Measurements from ENCODE around the gene OR14J1. TPM values are rescaled to one million over a fixed set of nuclear protein-coding genes. Genes with fewer than 3 reads are reported as not detected.
"Not testable (repeated sequence)": the region's sequence is repeated elsewhere in the genome, so short reads cannot be mapped to it uniquely, and the experiment has no call there.

OR14J1 gene
- polyA plus RNA-seq (ENCODE audit: insufficient read length in 3 of 3) = under 1 TPM; 0.06 to 0.12 (median 0.11) TPM
- long read RNA-seq, donor 1 = 0 reads
- long read RNA-seq, donor 2 = 0 reads
- long read RNA-seq, donor 3 = 0 reads
- long read RNA-seq, donor 4 = 0 reads
- long read RNA-seq, donor 5 = 0 reads
- long read RNA-seq, donor 6 = 0 reads
- long read RNA-seq, donor 7 = 0 reads
- long read RNA-seq, donor 8 = 0 reads
- long read RNA-seq, donor 9 = 0 reads
- long read RNA-seq, donor 10 = 0 reads
- long read RNA-seq, donor 11 = 0 reads
- long read RNA-seq, donor 12 = 0 reads
- long read RNA-seq, donor 13 = 0 reads
- long read RNA-seq, donor 14 = 0 reads
- long read RNA-seq, donor 15 = 0 reads
- long read RNA-seq, donor 16 = 0 reads

GRCh38 chr6:29301316-29301715 is at the start of gene OR14J1:
Gene OR14J1 (plus strand): TSS chr6:29301701. CDS start chr6:29306690, 4,989 bp downstream.
- DNase-seq (ENCODE audit: extremely low read depth in 1 of 11, low read depth in 9 of 11, low spot score in 4 of 11) = no peak

- DNase-seq (ENCODE audit: extremely low read depth in 1 of 11, low read depth in 9 of 11, low spot score in 4 of 11) = no peak
Measured at GRCh38 chr6:29251736-29252135, 49.8 kb upstream of the OR14J1 start.

DNA sequence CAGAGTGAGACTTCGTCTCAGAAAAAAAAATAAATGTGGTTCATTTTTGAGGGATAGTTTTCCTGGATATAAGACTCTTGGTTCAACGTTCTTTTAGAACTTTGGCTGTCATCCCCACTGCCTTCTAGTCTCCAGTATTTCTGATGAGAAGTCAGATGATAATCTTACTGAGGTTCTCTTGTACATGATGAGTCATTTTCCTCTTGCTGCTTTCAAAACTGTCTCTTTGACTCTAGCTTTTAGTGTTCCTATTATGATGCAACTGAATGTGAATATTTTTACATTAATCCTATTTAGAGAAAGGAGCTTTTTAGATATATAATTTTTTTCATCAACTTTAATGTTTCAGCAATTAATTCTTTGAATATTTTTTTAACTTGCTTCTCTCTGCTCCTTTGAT is 46.0 kb upstream of the OR14J1 start:
- no peak for DNase-seq (ENCODE audit: extremely low read depth in 1 of 11, low read depth in 9 of 11, low spot score in 4 of 11)

- no peak for DNase-seq (ENCODE audit: extremely low read depth in 1 of 11, low read depth in 9 of 11, low spot score in 4 of 11)
Measured at GRCh38 chr6:29259721-29260120, 41.8 kb upstream of the OR14J1 start.

DNA sequence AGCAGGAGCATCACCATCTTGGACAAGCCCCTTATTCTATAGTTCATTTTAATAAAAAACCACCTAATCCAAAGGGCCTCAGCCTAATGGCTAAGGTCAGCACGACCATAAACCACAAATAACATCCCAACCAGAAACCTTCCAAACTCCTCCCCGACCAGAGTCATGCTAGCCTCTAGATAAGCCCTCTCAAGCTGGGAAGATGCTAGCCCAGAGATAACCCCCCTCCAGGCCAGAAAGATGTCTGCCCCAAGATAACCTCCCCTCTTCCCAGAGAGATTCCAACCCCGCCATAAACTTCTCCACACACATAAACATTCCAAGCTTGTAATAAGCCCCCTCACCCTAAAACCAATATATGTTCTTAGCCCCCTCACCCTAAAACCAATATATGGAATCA is 38.5 kb upstream of the OR14J1 start:
- no peak for DNase-seq (ENCODE audit: extremely low read depth in 1 of 11, low read depth in 9 of 11, low spot score in 4 of 11)

DNA sequence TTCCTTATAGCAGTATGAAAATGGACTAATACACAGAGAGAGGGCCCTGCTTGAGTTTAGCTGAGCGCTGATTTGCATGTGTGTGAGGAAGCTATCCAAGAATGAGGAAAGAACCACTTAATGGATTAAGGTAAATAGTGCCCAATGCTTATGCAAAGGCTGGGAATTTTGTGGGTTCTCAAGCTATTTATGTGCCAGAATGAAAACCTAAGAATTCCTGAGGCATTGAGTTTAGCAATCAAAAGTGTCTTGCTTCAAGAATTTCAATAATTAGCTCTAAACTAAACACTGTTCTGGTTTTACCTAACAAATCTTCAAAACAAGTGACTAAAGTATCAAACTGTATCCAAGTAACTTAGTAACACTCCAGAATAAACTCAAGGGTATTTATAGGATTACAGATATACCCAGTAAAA is 7.0 kb upstream of the OR14J1 start:
- no peak for DNase-seq (ENCODE audit: extremely low read depth in 1 of 11, low read depth in 9 of 11, low spot score in 4 of 11)

- DNase-seq (ENCODE audit: extremely low read depth in 1 of 11, low read depth in 9 of 11, low spot score in 4 of 11) = no peak
Measured at GRCh38 chr6:29295181-29295585, 6.3 kb upstream of the OR14J1 start.

- no peak for DNase-seq (ENCODE audit: extremely low read depth in 1 of 11, low read depth in 9 of 11, low spot score in 4 of 11)
Measured at GRCh38 chr6:29295623-29296022, 5.9 kb upstream of the OR14J1 start.

DNA sequence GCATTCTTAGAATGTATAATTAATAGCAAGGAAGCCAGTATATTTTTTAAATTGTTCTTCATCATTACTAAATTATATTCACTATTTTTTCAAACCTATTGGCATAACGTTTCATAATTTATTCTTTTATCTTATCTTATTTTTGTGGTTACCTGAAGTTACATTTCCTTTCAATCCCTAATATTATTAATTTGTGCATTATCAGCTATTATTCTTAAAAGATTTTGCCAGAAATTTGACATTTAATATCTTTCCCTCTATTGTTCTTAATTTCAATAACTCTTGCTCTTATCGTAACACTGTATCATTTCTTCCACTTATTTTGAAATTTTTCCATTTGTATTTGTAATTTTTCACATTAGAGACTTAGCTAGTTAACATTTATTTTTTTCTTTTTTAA is 18.4 kb downstream of the OR14J1 start:
- DNase-seq (ENCODE audit: extremely low read depth in 1 of 11, low read depth in 9 of 11, low spot score in 4 of 11) = no peak

GRCh38 chr6:29323332-29323731 is 21.8 kb downstream of the OR14J1 start:
- not testable (repeated sequence) for DNase-seq (ENCODE audit: extremely low read depth in 1 of 11, low read depth in 9 of 11, low spot score in 4 of 11)

GRCh38 chr6:29325777-29326176 is 24.3 kb downstream of the OR14J1 start:
- no peak for DNase-seq (ENCODE audit: extremely low read depth in 1 of 11, low read depth in 9 of 11, low spot score in 4 of 11)

- no peak for DNase-seq (ENCODE audit: extremely low read depth in 1 of 11, low read depth in 9 of 11, low spot score in 4 of 11)
Measured at GRCh38 chr6:29332676-29333075, 31.2 kb downstream of the OR14J1 start.

DNA sequence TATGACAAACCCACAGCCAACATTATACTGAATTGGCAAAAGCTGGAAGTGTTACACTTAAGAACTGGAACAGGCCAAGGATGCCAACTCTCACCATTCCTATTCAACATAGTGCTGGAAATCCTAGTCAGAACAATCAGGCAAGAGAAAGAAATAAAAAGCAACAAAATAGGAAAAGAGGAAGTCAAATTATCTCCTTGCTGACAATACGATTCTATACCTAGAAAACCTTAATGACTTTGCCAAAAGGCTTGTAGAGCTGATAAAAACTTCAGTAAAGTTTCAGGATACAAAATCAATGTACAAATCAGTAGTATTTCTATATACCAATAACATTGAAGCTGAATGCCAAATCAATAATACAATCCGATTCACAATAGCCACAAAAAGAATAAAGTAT is 34.8 kb downstream of the OR14J1 start:
- no peak for DNase-seq (ENCODE audit: extremely low read depth in 1 of 11, low read depth in 9 of 11, low spot score in 4 of 11)

GRCh38 chr6:29345380-29345779 is 43.9 kb downstream of the OR14J1 start:
- DNase-seq (ENCODE audit: extremely low read depth in 1 of 11, low read depth in 9 of 11, low spot score in 4 of 11) = no peak

DNA sequence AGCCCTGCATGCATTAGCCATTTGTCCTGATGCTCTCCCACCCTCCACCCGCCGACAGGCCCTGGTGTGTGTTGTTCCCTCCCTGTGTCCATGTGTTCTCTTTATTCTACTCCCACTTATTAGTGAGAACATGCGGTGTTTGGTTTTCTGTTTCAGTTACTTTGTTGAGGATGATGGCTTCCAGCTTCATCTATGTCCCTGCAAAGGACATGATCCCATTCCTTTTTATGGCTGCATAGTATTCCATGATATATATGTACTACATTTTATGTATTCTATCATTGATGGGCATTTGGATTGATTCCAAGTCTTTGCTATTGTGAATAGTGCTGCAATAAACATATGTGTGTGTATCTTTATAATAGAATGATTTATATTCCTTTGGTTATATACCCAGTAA is 47.8 kb downstream of the OR14J1 start:
- DNase-seq (ENCODE audit: extremely low read depth in 1 of 11, low read depth in 9 of 11, low spot score in 4 of 11) = not testable (repeated sequence)

GRCh38 chr6:29354980-29355379 is 53.5 kb downstream of the OR14J1 start:
- no peak for DNase-seq (ENCODE audit: extremely low read depth in 1 of 11, low read depth in 9 of 11, low spot score in 4 of 11)

DNA sequence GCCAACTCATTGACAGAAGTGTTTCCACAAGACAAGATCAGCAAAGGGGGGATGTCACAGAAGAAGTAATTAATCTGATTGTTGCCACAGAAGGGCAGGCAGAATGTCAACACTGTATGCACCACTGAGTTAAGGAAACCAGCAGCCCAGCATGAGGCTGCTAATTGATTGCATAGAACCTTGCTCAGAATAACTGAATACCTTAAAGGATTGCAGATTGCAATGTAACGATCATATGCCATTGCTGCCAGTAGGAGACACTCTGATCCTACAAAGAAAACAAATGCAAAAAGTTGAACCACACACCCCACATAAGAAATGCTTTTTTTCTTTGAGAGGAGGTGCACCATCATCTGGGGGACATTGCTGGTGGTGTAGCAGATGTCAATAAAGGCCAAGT is 54.1 kb downstream of the OR14J1 start:
- DNase-seq (ENCODE audit: extremely low read depth in 1 of 11, low read depth in 9 of 11, low spot score in 4 of 11) = no peak
